ENCODE data around the gene ARFRP1. TPM values are rescaled to one million over a fixed set of nuclear protein-coding genes. Genes with fewer than 3 reads are reported as not detected.

ARFRP1 gene
- total and polyA plus RNA-seq, 2 of the 13 experiments (the other 11 are each of a cell fraction or from before 2014, with no cell fraction given): 32.0 to 51.1 TPM

GRCh38 chr20:63740070-63740626, 32.4 kb upstream of the ARFRP1 start (continued):
- TF ChIP-seq TEAD3 (CRISPR knock-in tag; optimal IDR thresholded peaks at IDR 0.05; ENCODE audit: borderline replicate concordance) (no peak), MAFF (IDR thresholded peaks at IDR 0.05; ENCODE audit: low read depth, low read length) (no peak), RNF219 (CRISPR knock-in tag; IDR thresholded peaks at IDR 0.05) (no peak), USF2 (IDR thresholded peaks at IDR 0.05; ENCODE audit: low read depth, low read length) (no peak), USF2 (CRISPR knock-in tag; IDR thresholded peaks at IDR 0.05; ENCODE audit: borderline replicate concordance) (no peak), ZNF510 (CRISPR knock-in tag; IDR thresholded peaks at IDR 0.05; ENCODE audit: low read depth) (no peak), THAP8 (CRISPR knock-in tag; IDR thresholded peaks at IDR 0.05; ENCODE audit: borderline replicate concordance) (no peak), NKX3-1 (CRISPR knock-in tag; IDR thresholded peaks at IDR 0.05) (no peak), HIVEP1 (CRISPR knock-in tag; IDR thresholded peaks at IDR 0.05) (no peak), HOXA3 (CRISPR knock-in tag; IDR thresholded peaks at IDR 0.05) (peak; percentile 59), ZC3H13 (CRISPR knock-in tag; IDR thresholded peaks at IDR 0.05) (0 out of 2 replicates have a peak, but pooled peaks have one; percentile 45), HNRNPUL1 (IDR thresholded peaks at IDR 0.05; ENCODE audit: low read depth, low read length) (no peak), ZNF839 (CRISPR knock-in tag; IDR thresholded peaks at IDR 0.05; ENCODE audit: borderline replicate concordance) (no peak), FLYWCH1 (CRISPR knock-in tag; IDR thresholded peaks at IDR 0.05) (no peak), NCOA2 (CRISPR knock-in tag; IDR thresholded peaks at IDR 0.05) (no peak), YY1 (IDR thresholded peaks at IDR 0.05; ENCODE audit: insufficient read depth, insufficient replicate concordance, low read depth, low read length) (peak; percentile 77), NFE2 (CRISPR knock-in tag; IDR thresholded peaks at IDR 0.05) (no peak), PBX2 (CRISPR knock-in tag; IDR thresholded peaks at IDR 0.05) (no peak), CEBPZ (IDR thresholded peaks at IDR 0.05; ENCODE audit: low read length) (no peak), ZNF850 (CRISPR knock-in tag; conservative IDR thresholded peaks at IDR 0.05) (0 out of 2 replicates have a peak, but pooled peaks have one; percentile 40), MXD3 (CRISPR knock-in tag; IDR thresholded peaks at IDR 0.05) (peak; percentile 6; the same call in 1 of the 2 replicates)
